SH-SY5Y (cell line): ENCODE data around the gene ARHGAP24.

Experiments
- GATA2 ChIP-seq: IDR thresholded peaks from 2 replicates; pipeline ENCODE4 v1.6.1; 2011; ENCODE audit warnings: mild to moderate bottlenecking, low read depth, low read length
- GATA3 ChIP-seq: IDR thresholded peaks from 2 replicates; pipeline ENCODE4 v1.6.1; 2011; ENCODE audit warnings: low read depth, mild to moderate bottlenecking, low read length, moderate library complexity

- TF ChIP-seq GATA2 (no peak), GATA3 (no peak)
These were observed 82.3 kb downstream of the ARHGAP24 start for GRCh38 chr4:85557016-85557901.
